ENCODE measurements around the gene GP1BA.

DNA sequence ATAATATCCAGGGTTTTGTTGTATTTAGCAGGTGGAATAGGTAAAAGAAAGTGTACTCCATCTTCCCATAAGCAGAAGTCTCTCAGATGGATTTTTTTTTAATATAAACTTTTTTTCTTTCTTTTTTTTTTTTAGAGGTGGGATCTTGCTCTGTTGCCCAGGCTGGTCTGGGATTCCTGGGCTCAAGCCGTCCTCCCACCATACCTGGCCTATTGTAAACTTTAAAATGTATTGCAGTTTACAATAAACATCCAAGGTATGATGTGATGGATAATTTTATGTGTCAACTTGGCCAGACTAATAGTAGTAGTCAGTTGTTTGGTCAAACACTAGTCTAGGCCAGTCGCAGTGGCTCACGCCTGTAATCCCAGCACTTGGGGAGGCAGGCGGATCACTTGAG is 10.8 kb upstream of the GP1BA start:
- TF ChIP-seq CTCF (IDR thresholded peaks at IDR 0.05), result no peak
- no peak for TF ChIP-seq EZH2 (IDR thresholded peaks at IDR 0.05; ENCODE audit: borderline replicate concordance, insufficient read depth, low read depth, low read length, poor library complexity, severe bottlenecking)

All from B cell (primary cell).